Measurements from ENCODE around the gene GLOD5.

GRCh38 chrX:48802089-48802904 is 40.8 kb downstream of the GLOD5 start:
- TF ChIP-seq, protein P1, sequence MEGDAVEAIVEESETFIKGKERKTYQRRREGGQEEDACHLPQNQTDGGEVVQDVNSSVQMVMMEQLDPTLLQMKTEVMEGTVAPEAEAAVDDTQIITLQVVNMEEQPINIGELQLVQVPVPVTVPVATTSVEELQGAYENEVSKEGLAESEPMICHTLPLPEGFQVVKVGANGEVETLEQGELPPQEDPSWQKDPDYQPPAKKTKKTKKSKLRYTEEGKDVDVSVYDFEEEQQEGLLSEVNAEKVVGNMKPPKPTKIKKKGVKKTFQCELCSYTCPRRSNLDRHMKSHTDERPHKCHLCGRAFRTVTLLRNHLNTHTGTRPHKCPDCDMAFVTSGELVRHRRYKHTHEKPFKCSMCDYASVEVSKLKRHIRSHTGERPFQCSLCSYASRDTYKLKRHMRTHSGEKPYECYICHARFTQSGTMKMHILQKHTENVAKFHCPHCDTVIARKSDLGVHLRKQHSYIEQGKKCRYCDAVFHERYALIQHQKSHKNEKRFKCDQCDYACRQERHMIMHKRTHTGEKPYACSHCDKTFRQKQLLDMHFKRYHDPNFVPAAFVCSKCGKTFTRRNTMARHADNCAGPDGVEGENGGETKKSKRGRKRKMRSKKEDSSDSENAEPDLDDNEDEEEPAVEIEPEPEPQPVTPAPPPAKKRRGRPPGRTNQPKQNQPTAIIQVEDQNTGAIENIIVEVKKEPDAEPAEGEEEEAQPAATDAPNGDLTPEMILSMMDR (IDR thresholded peaks at IDR 0.05), result peak in 1 of 3 donors; percentile 19
- no peak for TF ChIP-seq EP300 (IDR thresholded peaks at IDR 0.05)

All from ovary (tissue), 3 donors.